ENCODE results near the gene ITLN2. TPM values are rescaled to one million over a fixed set of nuclear protein-coding genes. Genes with fewer than 3 reads are reported as not detected.
"Not testable (repeated sequence)": the region's sequence is repeated elsewhere in the genome, so short reads cannot be mapped to it uniquely, and the experiment has no call there.

The ITLN2 gene
- polyA plus RNA-seq, 12 donors, result 0.36 TPM; not detected in 11

DNA sequence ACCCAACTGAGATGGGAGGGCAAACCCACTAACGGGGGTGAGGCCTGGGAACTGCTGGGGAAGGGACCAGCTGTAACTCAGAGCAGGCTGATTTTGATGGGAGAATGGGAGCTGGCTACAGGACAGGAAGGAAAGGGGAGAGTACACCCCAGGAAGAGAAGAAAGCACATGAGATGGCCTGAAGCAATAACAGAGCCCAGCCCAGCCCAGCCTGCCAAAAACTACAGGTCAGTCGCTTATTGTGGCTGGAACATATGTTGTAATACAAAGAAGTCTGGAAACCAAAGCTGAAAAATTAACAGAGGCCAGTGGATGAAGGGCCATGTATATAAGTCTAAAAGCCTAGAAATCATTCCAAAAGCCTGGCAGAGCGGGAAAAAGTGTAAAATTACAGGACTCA is 1.6 kb downstream of the ITLN2 start:
- DNase-seq, result no peak

DNA sequence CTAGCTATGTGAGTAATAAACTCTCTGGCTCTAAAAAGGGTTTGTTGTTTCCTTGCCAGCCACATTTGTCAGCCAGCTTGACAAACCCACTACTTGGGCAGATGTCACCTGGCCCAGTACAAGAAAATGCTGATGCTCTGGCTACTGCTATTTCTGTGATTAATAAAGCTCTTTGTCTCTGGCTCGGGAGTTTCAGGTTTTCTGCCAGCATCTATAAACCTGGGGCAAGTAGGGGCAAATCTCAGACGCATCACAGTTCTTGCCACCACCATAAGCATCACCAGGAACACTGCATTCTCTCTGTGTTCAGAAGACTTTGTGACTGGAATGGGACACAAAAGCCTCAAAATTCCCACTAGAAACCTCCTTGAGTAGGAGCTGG is 2.5 kb downstream of the ITLN2 start:
- DNase-seq, result no peak

DNA sequence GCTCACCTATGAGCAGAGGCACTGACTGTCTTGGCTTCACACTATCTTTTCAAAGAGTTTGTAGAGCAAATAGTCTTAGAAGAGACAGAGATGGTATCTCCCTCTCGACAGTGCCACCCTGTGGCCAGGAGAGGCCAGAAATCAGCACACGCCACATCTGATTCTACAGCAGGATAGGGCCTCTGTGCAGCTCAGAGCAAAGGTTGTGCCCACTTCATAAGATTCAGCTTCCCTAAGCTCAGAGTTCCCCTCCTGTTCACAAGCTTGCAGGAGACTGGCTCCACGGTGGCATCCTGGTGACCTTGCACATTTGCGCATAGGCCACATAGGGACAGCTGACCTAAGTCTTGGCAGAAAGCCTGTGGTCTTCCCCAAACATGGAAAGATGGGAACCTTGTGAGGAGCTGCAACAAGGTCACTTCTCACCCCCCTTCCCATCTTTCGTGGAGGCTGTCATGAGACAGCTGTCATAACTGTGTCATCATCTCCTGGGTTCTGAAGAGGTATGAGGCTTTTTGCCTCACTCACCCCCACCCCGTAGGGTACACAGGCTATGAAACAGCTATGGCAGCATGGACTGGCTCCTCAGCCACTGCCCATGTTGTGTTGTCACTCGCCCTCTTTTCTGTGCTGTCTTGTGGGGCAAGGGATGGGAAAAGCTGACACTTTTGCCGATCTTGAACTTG is 3.0 kb downstream of the ITLN2 start:
- peak; percentile 25 for DNase-seq

DNA sequence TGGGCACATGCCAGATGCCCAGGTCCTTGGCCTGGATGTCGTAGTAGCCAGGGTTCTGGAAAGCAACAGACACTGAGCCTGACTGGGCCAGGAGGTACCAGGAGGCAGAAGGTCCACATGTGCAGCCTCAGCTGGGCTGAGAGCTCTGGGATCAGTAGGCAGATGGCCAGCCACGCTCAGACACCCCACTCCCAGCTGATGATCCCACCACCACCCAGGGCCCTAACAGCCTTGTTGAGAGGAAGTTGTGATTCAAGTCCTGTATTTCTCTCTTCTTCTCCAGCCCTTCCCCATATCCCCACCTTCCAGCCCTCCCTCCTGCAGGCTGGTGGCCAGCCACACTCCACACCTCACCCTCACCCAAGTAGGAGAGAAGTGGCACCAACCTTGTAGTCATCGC is 4.0 kb downstream of the ITLN2 start:
- DNase-seq, result no peak

DNA sequence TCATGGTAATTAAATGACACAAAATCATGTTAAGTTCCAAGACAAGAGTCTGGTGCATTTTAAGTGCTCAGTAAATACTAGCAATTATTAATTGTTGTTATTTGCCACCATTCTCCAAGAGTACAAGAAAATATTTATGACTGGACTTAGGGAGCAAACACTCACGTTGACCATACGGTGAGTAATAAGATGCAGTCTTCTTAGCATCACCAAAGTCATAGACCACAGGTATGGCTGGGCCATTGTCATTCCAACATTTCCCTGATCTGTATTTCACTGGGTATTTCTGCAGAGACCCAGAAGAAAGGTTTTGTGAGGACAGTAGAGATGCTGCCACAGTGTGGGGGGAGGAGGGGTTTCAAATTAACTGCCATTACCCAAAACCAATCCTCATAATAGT is 4.7 kb downstream of the ITLN2 start:
- no peak for DNase-seq

DNA sequence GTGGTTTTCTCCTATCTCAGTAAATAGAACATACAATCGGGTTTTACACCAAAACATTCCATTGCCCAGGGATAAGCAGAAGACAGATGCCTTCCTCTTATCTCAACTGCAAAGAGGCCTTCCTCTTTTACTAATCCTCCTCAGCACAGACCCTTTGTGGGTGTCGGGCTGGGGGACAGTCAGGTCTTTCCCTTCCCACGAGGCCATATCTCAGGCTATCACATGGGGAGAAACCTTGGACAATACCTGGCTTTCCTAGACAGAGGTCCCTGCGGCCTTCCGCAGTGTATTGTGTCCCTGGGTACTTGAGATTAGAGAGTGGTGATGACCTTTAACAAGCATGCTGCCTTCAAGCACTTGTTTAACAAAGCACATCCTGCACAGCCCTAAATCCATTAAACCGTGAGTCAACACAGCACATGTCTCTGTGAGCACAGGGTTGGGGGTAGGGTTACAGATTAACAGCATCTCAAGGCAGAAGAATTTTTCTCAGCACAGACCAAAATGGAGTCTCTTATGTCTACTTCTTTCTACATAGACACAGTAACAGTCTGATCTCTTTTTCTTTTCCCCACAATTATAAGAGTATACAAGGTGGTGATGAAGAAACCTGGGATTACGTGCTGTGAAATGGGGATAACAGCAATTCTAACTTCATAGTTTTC is 5.3 kb downstream of the ITLN2 start:
- DNase-seq, result not testable (repeated sequence)

DNA sequence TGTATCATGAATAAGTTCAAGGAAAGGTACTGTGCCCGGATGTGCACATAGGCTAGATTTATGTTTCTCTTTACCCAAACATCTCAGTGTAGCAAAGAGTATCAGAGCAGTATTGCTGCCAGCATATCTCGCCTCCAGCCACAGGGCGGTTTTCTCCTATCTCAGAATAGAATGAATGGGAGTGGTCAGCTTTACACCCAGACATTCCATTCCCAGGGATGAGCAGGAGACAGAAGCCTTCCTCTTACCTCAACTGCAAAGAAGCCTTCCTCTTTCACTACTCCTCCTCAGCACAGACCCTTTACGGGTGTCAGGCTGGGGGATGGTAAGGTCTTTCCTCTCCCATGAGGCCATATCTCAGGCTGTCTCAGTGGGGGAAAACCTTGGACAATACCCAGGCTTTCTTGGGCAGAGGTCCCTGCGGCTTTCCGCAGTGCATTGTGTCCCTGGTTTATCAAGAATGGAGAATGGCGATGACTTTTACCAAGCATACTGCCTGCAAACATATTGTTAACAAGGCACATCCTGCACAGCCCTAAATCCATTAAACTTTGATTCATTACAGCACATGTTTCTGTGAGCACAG is 7.3 kb downstream of the ITLN2 start:
- not testable (repeated sequence) for DNase-seq

DNA sequence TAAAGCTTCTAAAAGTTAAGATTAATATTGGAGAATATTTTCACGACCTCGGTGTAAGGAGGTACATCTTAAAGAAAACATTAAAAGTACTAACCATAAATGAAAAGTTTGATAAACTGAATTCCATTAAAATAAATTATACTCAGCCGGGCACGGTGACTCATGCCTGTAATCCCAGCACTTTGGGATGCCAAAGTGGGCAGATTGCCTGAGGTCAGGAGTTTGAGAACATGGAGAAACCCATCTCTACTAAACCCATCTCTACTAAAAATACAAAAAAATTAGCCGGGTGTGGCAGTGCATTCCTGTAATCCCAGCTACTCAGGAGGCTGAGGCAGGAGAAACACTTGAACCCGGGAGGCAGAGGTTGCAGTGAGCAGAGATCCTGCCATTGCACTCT is 8.7 kb downstream of the ITLN2 start:
- DNase-seq, result not testable (repeated sequence)

DNA sequence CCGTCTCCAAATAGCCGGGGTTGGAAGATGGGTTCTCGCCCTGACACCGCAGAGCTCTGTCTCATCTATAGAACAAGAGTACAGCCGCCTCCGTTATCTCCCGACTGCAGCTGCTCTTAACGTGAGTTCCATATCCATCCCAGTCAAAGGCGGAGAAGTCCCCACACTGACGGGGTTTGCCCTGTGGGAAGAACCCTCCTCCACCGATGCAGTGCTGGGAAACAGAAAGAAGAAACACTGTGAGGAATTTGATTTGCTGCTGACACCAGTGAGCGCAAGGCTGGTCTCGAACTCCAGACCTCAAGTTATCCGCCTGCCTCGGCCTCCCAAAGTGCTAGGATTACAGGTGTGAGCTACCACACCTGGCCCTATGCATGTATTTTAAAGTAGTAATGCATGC is 9.5 kb downstream of the ITLN2 start:
- no peak for DNase-seq

DNA sequence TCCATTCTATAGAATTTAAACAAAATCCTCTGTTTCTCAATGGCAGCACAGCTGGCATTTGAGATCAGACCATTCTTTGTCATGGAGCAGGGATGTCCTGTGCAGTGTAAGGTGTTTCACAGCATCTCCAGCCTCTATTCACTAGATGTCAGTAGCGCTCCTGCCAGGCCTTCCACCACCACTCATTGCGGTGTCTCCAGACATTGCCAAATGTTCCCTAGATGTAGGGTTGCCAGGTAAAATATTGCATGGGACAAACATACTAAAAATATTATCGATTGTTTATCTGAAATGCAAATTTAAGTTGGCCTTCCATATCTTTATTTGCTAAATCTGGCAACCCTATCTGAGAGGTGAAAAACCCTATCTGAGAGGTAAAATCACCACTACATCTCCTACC is 11.7 kb downstream of the ITLN2 start:
- no peak for DNase-seq

DNA sequence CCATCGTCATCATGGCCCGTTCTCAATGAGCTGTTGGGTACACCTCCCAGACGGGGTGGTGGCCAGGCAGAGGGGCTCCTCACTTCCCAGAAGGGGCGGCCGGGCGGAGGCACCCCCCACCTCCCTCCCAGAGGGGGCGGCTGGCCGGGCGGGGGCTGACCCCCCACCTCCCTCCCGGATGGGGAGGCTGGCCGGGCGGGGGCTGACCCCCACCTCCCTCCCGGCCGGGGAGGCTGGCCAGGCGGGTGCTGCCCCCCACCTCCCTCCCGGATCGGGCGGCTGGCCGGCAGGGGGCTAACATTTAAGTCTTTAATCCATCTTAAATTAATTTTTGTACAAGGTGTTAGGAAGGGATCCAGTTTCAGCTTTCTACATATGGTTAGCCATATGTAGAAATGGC is 17.9 kb downstream of the ITLN2 start:
- DNase-seq, result not testable (repeated sequence)

DNA sequence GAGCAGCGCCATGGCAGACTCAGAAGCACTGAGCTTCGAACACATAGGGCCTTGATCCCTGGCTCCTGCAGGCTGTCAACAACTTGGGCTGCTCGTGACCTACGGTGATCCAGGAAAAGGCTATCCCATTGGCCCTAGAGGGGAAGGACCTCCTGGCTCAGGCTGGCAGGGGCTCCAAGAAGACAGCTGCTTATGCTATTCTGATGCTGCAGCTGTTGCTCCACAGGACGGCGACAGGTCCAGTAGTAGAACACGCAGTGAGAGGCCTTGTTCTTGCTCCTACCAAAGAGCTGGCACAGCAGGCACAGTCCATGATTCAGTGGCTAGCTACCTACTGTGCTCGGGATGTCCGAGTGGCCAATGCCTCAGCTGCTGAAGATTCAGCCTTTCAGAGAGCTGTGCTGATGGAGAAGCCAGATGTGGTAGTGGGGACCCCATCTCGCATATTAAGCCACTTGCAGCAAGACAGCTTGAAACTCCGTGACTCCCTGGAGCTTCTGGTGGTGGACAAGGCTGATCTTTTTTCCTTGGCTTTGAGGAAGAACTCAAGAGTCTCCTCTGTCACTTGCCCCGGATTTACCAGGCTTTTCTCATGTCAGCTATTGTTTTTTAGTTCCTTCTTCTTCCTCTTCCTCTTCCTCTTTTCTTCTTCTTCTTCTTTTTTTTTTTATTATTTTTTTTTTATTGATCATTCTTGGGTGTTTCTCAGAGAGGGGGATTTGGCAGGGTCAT is 18.9 kb downstream of the ITLN2 start:
- no peak for DNase-seq

DNA sequence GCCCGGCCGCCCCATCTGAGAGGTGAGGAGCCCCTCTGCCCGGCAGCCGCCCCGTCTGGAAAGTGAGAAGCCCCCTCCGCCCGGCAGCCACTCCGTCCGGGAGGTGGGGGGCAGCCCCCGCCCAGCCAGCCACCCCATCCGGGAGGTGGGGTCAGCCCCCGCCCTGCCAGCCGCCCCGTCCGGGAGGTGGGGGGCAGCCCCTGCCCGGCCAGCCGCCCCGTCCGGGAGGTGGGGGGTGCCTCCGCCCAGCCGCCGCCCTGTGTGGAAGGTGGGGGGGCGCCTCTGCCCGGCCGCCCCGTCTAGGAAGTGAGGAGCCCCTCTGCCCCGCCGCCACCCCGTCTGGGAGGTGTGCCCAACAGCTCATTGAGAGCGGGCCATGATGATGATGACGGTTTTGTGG is 21.3 kb downstream of the ITLN2 start:
- not testable (repeated sequence) for DNase-seq

DNA sequence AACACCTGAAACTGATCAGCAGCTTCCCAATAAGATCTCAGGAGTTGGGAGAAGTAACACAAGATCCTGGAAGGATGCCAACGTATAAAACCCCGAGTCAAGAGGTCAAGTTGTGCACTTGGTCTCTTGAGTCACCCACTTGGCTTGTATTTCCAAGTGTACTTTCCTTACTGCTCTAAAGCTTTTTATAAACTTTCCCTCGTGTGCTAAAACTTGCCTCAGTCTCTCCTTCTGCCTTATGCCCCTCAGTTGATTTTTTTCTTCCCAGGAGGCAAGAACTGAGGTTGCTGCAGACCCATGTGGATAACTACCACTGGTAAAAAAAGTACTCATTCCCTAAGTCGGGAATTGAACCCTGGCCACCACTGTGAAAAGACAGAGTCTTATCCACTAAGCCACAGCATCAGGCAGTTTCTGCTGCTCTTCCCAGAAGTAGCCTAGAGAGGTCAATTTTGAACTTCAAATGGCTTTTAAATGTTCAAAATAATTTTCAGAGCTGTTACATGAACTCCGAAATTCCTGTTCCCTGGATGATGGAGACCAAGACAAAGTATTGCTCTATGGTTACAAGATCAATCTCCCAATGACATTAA is 28.9 kb downstream of the ITLN2 start:
- DNase-seq, result no peak

DNA sequence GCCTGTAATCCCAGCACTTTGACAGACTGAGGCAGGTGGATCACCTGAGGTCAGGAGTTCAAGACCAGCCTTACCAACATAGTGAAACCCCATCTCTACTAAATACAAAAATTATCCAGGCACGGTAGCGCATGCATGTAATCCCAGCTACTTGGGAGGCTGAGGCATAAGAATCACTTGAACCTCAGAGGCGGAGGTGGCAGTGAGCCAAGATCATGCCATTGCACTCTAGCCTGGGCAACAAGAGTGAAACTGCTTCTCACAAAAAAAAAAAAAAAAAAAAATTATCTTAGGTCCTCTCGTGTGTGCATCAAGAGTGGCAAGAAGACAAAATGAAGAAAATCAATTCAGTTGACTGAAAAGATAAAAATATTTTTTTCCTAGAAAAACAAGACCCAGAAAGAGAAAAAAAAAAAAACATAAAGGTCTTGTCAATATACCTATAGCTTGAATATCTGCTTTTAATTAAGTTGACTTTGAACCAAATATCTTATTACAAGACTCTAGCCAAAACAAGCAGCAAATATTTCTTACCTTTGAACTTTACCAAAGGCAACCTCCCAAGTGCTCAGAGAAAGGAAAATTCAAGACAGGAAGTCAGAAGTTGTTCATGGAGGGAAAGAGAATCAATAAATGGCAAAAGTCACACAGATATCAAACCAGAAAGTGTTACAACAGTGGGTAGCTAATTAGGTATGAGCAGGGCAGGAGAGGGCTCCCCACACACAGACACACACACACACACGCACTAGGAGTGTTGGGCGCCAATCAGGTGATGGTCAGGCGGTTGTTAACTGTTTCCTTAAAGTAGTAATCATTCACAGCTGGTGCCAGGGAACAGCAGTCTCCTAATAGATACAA is 29.6 kb downstream of the ITLN2 start:
- DNase-seq, result no peak

DNA sequence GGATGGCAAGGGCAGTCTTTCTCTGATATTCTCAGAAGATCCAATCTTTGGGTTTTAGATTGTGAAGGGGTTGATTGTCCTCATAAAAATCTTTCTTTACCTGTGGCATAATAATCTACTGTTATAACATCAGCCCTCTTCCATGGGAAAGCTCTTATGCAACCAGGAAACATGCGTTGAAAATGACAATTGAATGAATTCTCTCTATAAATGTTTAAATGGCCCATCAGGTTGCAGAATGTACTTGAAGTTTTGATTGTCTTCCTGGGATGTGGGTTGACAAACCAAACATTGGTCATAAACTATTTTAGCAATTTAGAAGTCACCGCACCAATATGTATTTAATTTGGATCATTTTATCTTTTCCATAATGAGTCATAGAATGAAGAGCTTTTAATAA is 37.9 kb downstream of the ITLN2 start:
- DNase-seq, result no peak

DNA sequence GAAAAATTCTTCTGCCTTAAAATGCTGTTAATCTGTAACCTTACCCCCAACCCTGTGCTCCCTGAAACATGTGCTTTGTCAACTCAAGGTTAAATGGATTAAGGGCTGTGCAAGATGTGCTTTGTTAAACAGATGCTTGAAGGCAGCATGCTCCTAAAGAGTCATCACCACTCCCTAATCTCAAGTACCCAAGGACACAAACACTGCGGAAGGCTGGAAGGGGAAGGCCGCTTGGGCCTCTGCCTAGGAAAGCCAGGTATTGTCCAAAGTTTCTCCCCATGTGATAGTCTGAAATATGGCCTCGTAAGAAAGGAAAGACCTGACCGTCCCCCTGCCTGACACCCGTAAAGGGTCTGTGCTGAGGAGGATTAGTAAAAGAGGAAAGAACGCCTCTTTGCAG is 41.4 kb downstream of the ITLN2 start:
- DNase-seq, result not testable (repeated sequence)

DNA sequence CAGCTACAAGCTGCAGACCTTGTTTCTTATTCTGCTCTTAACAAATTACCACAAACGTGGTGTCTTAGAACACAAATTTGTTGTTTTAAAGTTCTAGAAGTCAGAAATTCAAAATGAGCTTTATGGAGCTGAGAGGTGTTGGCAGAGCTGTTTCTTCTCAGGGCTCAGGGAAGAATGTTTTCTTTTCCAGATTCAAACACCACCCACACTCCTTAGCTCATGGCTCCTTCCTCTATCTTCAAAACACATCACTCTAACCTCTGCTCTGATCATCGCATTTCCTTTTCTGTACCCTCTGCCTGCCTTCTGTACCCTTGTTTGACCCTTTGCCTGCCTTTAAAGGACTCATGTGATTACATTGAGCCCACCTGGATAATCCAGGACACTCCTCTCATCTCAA is 42.7 kb downstream of the ITLN2 start:
- DNase-seq, result no peak

DNA sequence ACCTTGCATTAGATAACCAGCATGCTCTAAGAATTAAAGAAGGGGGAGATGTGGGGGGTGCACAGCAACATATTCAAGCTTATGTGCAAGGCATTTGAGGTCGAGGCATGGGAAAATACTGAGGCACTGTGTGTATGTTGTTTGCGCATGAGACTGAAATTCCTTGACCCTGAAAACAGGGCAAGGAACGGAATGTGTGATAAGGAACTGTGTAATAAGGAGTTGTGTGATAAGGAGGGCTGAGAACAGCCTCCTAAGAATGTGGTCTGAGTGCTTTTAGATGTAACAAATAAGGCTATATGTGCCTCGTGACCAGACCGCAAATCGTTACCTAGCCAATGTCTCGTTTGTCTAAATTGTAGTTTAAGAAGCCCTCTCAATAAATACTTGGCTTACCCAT is 43.2 kb downstream of the ITLN2 start:
- DNase-seq, result no peak

DNA sequence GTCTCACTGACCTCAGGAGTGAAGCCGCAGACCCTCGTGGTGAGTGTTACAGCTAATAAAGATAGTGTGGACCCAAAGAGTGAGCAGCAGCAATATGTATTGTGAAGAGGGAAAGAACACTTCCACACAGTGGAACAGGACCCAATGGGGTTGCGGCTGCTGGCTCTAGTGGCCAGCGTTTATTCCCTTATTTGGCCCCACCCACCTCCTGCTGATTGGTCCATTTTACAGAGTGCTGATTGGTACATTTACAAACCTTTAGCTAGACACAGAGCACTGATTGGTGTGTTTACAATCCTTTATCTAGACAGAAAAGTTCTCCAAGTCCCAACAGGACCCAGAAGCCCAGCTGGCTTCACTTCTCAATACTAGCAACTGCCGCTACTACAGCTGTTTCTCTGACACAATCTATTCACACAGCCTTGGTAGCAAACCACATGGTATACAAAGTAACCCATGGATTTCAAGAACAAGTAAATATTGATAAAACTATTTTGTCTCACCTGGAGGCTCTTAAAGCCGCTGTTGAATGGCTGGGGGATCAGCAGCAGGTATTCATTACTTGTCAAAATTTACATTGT is 44.3 kb downstream of the ITLN2 start:
- no peak for DNase-seq

DNA sequence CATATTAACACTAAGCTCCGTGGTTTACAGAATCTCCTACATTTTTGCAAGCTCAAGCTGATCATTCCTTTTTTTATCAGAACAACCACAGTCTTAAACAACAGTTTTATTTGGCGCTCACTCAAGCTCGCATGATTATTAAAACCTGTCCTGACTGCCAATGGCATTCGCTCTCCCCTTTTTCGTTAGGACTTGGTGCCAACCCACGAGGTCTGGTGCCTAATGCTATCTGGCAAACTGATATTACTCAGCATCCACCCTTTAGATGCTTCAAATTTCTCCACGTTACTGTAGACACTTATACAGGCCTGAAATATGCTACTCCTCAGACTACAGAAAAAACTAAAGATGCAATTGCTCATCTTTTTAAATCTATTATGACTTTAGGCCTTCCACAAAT is 46.6 kb downstream of the ITLN2 start:
- DNase-seq, result no peak
